ENCODE data around the gene BCORL1. TPM values are rescaled to one million over a fixed set of nuclear protein-coding genes. Genes with fewer than 3 reads are reported as not detected.

Gene BCORL1
- total RNA-seq, 2 experiments from 2014 or later = 3.6 to 4.1 TPM

DNA sequence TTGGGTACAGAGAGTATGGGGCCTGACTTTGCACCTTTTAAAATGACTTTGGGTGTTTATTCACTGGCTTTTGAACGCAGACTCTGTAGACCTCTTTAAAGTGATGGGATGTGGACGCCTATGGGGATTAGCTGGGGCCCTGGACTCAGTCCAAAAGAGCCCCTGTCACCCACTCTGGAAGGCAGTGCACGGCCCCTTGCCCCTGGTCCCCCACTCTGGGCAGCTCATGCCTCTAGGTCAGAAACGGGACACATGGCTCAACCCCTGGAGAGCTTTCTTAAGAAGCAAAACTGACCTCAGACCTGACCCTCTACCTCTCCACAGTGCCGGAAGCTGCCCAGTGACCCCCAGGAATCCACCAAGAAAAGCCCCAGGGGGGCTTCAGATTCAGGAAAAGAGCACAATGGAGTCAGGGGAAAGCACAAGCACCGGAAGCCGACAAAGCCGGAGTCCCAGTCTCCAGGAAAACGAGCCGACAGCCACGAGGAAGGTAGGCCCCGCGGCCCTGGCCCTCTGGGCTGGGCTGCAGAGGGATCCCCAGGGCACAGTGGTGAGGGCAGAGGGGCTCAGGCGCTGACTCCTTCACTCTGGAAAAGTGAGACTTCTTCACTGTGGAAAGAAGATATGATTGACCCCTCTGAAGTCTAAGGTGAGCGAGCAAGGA is 38.4 kb downstream of the BCORL1 start:
- CTCF ChIA-PET = interaction anchor here (2.8 kb wide), 1 partner anchor 95 kb away, joined by 8 read pairs; no protein-coding TSS in a partner anchor
- intact Hi-C loops (cut with micrococcal nuclease) = no loop called here
- Mint-ChIP-seq H3K27me3 (ENCODE audit: low read depth) (no peaks in the 10 kb centered on the region), H3K27ac (no peak overlapping the region), H3K36me3 (ENCODE audit: low read depth) (peaks cover 3% of the 10 kb centered on the region), H3K4me3 (no peak overlapping the region), H3K4me1 (ENCODE audit: low read depth) (peaks cover 12% of the 10 kb centered on the region), H3K9me3 (no peaks in the 10 kb centered on the region)
- DNase-seq = no peak

DNA sequence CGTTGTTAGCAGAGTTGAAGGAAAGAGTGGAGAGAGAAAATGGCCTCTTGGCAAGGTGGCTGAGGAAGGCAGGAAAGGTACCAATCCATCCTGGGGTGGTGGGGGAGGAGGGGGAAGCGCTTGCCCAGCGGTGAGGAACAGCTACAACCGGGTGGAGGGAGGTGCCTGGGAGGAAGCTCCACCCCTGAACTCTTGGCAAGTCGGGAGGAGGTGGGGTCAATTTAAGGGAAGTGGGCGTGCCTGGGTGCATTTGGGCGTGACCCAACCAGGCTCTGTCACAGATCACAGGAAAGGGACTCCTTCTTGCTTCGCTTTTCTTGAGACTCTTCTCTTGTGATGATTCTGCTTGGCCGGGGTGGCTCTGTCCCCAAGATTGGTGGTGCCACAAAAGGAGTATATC is 41.7 kb downstream of the BCORL1 start:
- H3K4me1 Mint-ChIP-seq (ENCODE audit: low read depth) = peaks cover 12% of the 10 kb centered on the region
- peak; percentile 92 for DNase-seq
- H3K4me3 Mint-ChIP-seq = peak overlapping the region; percentile 48
- CTCF ChIA-PET = interaction anchor here (0.5 to 6.7 kb wide), 8 partner anchors 14 to 412 kb away, joined by 3 to 56 read pairs (median 4); no protein-coding TSS in a partner anchor
- H3K9me3 Mint-ChIP-seq = no peaks in the 10 kb centered on the region
- no peaks in the 10 kb centered on the region for H3K27me3 Mint-ChIP-seq (ENCODE audit: low read depth)
- H3K27ac Mint-ChIP-seq = peak overlapping the region; percentile 77
- intact Hi-C loops (cut with micrococcal nuclease) = loop anchor here (1.0 to 2.0 kb wide), 5 partner anchors 37 to 99 kb away; partner anchors contain the start of gene BCORL1
- H3K36me3 Mint-ChIP-seq (ENCODE audit: low read depth) = peaks cover 7% of the 10 kb centered on the region

DNA sequence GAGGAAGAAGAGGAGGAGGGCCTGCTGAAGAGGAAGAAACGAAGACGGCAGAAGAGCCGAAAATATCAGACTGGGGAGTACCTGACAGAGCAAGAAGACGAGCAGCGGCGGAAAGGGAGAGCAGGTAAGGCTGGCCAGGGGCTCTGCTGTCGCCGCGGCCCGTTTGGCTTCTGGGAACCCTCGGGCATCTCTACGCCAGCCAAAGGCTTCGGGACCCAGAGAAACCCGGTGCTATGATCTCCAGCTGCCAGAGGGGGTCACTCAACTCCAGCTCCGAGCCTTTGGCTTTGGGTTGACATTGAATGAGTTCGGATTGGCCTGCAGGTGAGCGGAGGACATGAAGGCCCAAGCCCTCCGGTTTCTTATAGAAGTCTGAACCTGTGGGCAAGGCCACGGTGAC is 42.8 kb downstream of the BCORL1 start:
- intact Hi-C loops (cut with micrococcal nuclease) = loop anchor here (2.0 kb wide), 1 partner anchor 36 kb away; no protein-coding TSS in a partner anchor
- no peak for DNase-seq
- Mint-ChIP-seq H3K36me3 (ENCODE audit: low read depth) (peaks cover 7% of the 10 kb centered on the region), H3K27me3 (ENCODE audit: low read depth) (no peaks in the 10 kb centered on the region), H3K27ac (no peak overlapping the region), H3K4me3 (no peak overlapping the region), H3K9me3 (no peaks in the 10 kb centered on the region), H3K4me1 (ENCODE audit: low read depth) (peaks cover 12% of the 10 kb centered on the region)
- CTCF ChIA-PET = interaction anchor here (2.0 to 6.7 kb wide), 2 partner anchors 36 to 99 kb away, joined by 6 to 56 read pairs; no protein-coding TSS in a partner anchor

DNA sequence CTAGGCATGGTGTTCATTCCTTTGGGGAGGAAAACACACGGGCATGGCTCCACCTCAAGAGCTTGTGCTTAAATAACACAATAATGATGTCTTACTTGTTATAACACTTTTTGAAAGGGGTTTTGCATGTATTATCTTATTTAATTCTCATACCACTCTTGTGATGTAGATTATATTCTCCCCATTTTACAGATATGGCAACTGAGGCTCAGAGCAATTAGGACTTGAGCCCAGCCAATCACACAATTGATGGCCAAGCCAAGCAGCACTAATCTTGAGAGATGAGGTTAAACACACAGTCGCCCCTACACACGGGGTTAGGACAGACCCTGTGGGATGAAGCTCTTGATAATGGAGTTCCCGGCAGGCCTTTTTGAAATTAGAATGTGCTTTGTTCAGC is 45.1 kb downstream of the BCORL1 start:
- CTCF ChIA-PET = interaction anchor here (0.7 to 6.7 kb wide), 15 partner anchors 12 to 418 kb away, joined by 3 to 56 read pairs (median 3); no protein-coding TSS in a partner anchor
- DNase-seq = no peak
- H3K4me3 Mint-ChIP-seq = no peak overlapping the region
- H3K4me1 Mint-ChIP-seq (ENCODE audit: low read depth) = peaks cover 12% of the 10 kb centered on the region
- no peaks in the 10 kb centered on the region for H3K27me3 Mint-ChIP-seq (ENCODE audit: low read depth)
- H3K27ac Mint-ChIP-seq = no peak overlapping the region
- H3K36me3 Mint-ChIP-seq (ENCODE audit: low read depth) = peaks cover 9% of the 10 kb centered on the region
- intact Hi-C loops (cut with micrococcal nuclease) = no loop called here
- H3K9me3 Mint-ChIP-seq = no peaks in the 10 kb centered on the region

DNA sequence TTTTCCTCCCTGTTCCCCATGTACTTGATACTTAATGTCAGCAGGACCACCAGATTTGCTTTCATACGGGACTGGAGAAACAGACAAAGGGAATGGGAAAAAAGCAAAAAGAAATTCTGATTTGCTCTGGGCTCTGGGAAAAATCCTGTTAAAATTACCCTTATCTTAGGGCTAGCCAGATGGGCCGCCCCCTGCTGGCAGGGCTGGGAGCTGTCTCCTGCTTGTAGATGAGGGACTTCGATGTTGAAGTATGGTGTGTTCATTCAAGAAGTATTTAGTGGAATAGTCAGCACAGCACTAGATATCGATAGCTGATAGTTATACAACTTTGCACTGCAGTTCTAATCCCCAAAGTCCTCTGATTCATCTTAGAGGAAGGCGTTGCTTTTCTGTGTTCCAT is 45.8 kb downstream of the BCORL1 start:
- H3K27me3 Mint-ChIP-seq (ENCODE audit: low read depth) = no peaks in the 10 kb centered on the region
- peak; percentile 57 for DNase-seq
- CTCF ChIA-PET = interaction anchor here (0.7 to 6.7 kb wide), 16 partner anchors 9 to 419 kb away, joined by 3 to 56 read pairs (median 3); no protein-coding TSS in a partner anchor
- H3K36me3 Mint-ChIP-seq (ENCODE audit: low read depth) = peaks cover 9% of the 10 kb centered on the region
- no peak overlapping the region for H3K27ac Mint-ChIP-seq
- intact Hi-C loops (cut with micrococcal nuclease) = loop anchor here (1.0 to 2.0 kb wide), 2 partner anchors 103 to 421 kb away; no protein-coding TSS in a partner anchor
- peaks cover 12% of the 10 kb centered on the region for H3K4me1 Mint-ChIP-seq (ENCODE audit: low read depth)
- no peak overlapping the region for H3K4me3 Mint-ChIP-seq
- no peaks in the 10 kb centered on the region for H3K9me3 Mint-ChIP-seq

DNA sequence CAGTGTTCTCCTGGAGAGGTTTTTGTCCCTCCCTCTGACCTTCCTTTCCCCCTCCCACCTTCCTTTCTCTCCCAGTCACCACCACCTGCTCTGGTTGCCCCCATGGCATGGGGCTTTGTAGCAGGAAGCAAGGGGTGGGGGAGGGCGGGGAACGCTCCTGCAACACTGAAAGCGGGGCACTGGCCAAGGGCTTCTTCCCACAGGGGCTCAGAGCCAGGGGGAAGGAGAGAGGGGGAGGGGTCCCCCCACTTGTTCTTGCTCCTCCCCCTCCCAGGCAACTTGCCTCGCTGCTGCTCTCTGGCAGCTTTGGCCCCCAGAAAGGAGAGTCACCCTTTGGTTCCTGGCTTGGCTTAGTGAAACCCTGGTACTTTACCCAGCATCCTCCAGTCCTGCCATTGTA is 48.4 kb downstream of the BCORL1 start:
- CTCF ChIA-PET = interaction anchor here (0.6 to 1.0 kb wide), 2 partner anchors 30 to 370 kb away, joined by 3 to 4 read pairs; no protein-coding TSS in a partner anchor
- no peak for DNase-seq
- Mint-ChIP-seq H3K4me3 (no peak overlapping the region), H3K27ac (no peak overlapping the region), H3K9me3 (no peaks in the 10 kb centered on the region), H3K36me3 (ENCODE audit: low read depth) (peaks cover 7% of the 10 kb centered on the region), H3K4me1 (ENCODE audit: low read depth) (no peaks in the 10 kb centered on the region), H3K27me3 (ENCODE audit: low read depth) (no peaks in the 10 kb centered on the region)
- intact Hi-C loops (cut with micrococcal nuclease) = no loop called here

- no peak for DNase-seq
- H3K27me3 Mint-ChIP-seq (ENCODE audit: low read depth) = no peaks in the 10 kb centered on the region
- CTCF ChIA-PET = interaction anchor here (1.3 kb wide), 1 partner anchor 107 kb away, joined by 4 read pairs; no protein-coding TSS in a partner anchor
- no peaks in the 10 kb centered on the region for H3K4me1 Mint-ChIP-seq (ENCODE audit: low read depth)
- intact Hi-C loops (cut with micrococcal nuclease) = no loop called here
- H3K36me3 Mint-ChIP-seq (ENCODE audit: low read depth) = peaks cover 3% of the 10 kb centered on the region
- no peak overlapping the region for H3K27ac Mint-ChIP-seq
- H3K4me3 Mint-ChIP-seq = no peak overlapping the region
- H3K9me3 Mint-ChIP-seq = no peaks in the 10 kb centered on the region
Observed at GRCh38 chrX:130032552-130032951, 50.1 kb downstream of the BCORL1 start.

DNA sequence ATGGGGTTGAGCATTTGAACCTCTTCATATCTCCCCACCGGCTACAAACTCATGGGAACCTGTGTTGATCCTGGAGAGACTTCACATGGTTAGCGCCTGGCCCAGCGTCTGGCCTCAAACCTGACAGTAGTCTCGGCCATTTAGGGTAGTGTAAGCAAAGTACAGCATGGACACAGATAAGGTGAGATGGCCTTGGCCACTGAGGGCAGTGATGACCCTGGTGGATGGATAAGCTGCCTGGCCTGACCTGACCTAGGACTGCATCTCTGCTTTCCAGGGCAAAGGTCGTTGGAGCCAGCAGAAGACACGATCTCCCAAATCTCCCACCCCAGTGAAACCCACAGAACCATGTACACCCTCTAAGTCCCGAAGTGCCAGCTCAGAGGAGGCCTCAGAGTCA is 51.7 kb downstream of the BCORL1 start:
- DNase-seq = no peak
- Mint-ChIP-seq H3K27ac (no peak overlapping the region), H3K36me3 (ENCODE audit: low read depth) (peaks cover 3% of the 10 kb centered on the region), H3K9me3 (no peaks in the 10 kb centered on the region), H3K27me3 (ENCODE audit: low read depth) (no peaks in the 10 kb centered on the region), H3K4me1 (ENCODE audit: low read depth) (no peaks in the 10 kb centered on the region), H3K4me3 (no peak overlapping the region)
- intact Hi-C loops (cut with micrococcal nuclease) = no loop called here
- CTCF ChIA-PET = interaction anchor here (0.9 kb wide), 1 partner anchor 27 kb away, joined by 3 read pairs; no protein-coding TSS in a partner anchor

- no peak for DNase-seq
- Mint-ChIP-seq H3K27me3 (ENCODE audit: low read depth) (no peaks in the 10 kb centered on the region), H3K27ac (no peak overlapping the region), H3K9me3 (no peaks in the 10 kb centered on the region), H3K36me3 (ENCODE audit: low read depth) (peaks cover 3% of the 10 kb centered on the region), H3K4me3 (no peak overlapping the region), H3K4me1 (ENCODE audit: low read depth) (no peaks in the 10 kb centered on the region)
- intact Hi-C loops (cut with micrococcal nuclease) = no loop called here
- CTCF ChIA-PET = no interaction called here
Observed at GRCh38 chrX:130039847-130040246, 57.4 kb downstream of the BCORL1 start.

- H3K27me3 Mint-ChIP-seq (ENCODE audit: low read depth) = no peaks in the 10 kb centered on the region
Observed at GRCh38 chrX:130047416-130047815, 65.0 kb downstream of the BCORL1 start.

DNA sequence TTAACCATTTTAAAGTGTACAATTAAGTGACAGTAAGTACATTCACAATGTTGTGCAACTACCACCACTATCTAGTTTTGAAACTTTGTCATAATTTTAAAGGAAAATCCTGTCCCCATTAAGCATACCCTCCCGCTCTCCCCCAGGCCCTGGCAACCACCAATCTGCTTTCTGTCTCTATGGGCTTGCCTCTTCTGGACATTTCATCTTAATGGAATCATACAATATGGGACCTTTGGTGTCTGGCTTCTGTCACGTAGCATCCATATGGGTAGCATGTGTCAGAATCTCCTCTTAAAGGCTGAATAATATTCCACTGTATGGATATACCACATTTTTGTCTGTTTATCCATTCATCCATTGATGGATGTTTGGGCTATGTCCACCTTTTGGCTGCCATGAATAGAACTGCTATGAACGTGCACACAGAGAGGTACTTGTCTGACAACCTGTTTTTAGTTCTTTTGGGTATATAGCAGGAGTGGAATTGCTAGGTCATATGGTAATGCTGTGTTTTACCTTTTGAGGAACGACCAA is 66.3 kb downstream of the BCORL1 start:
- no peaks in the 10 kb centered on the region for H3K36me3 Mint-ChIP-seq (ENCODE audit: low read depth)
- DNase-seq = no peak
- intact Hi-C loops (cut with micrococcal nuclease) = no loop called here
- H3K4me1 Mint-ChIP-seq (ENCODE audit: low read depth) = no peaks in the 10 kb centered on the region
- CTCF ChIA-PET = no interaction called here
- H3K27me3 Mint-ChIP-seq (ENCODE audit: low read depth) = no peaks in the 10 kb centered on the region
- no peaks in the 10 kb centered on the region for H3K9me3 Mint-ChIP-seq
- no peak overlapping the region for H3K27ac Mint-ChIP-seq
- H3K4me3 Mint-ChIP-seq = no peak overlapping the region

More at GRCh38 chrX:130047416-130047815, 65.0 kb downstream of the BCORL1 start:
- intact Hi-C loops (cut with micrococcal nuclease) = no loop called here
- no peak overlapping the region for H3K27ac Mint-ChIP-seq
- peaks cover 2% of the 10 kb centered on the region for H3K36me3 Mint-ChIP-seq (ENCODE audit: low read depth)
- H3K4me3 Mint-ChIP-seq = no peak overlapping the region
- no peaks in the 10 kb centered on the region for H3K9me3 Mint-ChIP-seq
- no peaks in the 10 kb centered on the region for H3K4me1 Mint-ChIP-seq (ENCODE audit: low read depth)
- CTCF ChIA-PET = interaction anchor here (1.0 kb wide), 1 partner anchor 321 kb away, joined by 4 read pairs; no protein-coding TSS in a partner anchor
- DNase-seq = no peak

- no peaks in the 10 kb centered on the region for H3K9me3 Mint-ChIP-seq
- no peak overlapping the region for H3K27ac Mint-ChIP-seq
- intact Hi-C loops (cut with micrococcal nuclease) = no loop called here
- DNase-seq = no peak
- CTCF ChIA-PET = no interaction called here
- H3K4me1 Mint-ChIP-seq (ENCODE audit: low read depth) = no peaks in the 10 kb centered on the region
- H3K27me3 Mint-ChIP-seq (ENCODE audit: low read depth) = no peaks in the 10 kb centered on the region
- no peak overlapping the region for H3K4me3 Mint-ChIP-seq
- no peaks in the 10 kb centered on the region for H3K36me3 Mint-ChIP-seq (ENCODE audit: low read depth)
Observed at GRCh38 chrX:130049821-130050220, 67.4 kb downstream of the BCORL1 start.

Measured in activated naive CD4-positive, alpha-beta T cell treated with anti-CD3 and anti-CD28 coated beads for 36 hours (primary cell).